HG03378 (cell line): ENCODE data around the gene DDX24.

Experiments used
- ATAC-seq: cut with Tn5 transposase; IDR thresholded peaks from one replicate; pipeline ENCODE4 v1.9.1; 2021; ENCODE audit warnings: mild to moderate bottlenecking, moderate library complexity; ENCODE audit not compliant: unreplicated experiment

The DDX24 gene

DNA sequence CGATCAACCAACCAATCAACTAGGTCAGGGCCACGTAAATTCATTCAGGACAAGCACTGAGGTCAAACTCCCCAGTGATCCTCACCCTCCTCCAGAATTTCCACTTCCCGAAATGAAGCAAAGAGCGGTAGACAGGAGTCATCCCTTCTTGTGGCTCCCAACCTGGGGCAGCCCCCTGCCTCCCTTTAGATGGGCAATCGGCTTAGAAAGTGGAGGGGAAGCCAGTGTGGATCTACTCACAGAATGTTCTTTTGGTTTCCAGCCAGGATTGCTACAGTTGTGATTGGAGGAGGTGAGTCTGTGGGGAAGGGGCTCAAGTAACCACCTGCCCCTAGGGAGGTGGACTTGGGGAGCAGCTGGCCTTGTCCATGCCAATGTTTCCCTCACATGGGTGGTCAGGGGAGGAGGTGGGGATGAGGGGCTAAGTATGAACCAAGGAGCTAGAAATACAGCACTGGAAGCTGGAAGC, 33.6 kb upstream of the DDX24 start:
- no peak for ATAC-seq

DNA sequence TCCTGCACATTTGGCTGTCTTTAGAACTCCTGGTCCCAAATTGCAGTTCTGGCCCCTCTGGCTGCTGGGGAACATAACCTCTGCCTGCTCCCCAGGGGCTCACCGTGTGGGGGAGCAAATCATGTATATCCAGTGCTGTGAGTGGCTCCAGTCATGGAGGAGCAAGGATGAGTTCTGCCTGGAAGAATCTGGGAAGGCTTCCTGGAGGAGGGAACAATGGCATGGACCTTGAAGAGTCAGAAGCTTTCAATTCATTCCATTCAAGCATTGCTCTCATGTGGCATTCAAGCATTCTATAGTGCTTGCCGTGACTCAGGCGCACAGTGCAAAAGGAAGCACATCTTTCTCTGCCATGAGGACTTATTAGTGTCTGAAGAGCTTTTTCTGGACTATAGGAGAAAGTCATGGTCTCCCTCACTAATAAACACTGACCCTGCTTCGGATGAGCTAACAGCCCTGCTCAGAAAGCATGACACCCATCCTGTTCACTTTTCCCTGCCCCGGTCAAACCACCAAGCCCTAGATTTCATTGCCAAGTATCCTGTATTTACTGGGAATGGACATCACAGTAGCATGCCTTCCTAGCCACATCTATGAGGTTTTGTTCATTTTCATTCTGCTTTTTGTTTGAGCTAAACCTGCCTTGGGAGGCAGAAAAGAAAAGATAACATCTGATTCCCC, 33.0 kb upstream of the DDX24 start:
- no peak for ATAC-seq

DNA sequence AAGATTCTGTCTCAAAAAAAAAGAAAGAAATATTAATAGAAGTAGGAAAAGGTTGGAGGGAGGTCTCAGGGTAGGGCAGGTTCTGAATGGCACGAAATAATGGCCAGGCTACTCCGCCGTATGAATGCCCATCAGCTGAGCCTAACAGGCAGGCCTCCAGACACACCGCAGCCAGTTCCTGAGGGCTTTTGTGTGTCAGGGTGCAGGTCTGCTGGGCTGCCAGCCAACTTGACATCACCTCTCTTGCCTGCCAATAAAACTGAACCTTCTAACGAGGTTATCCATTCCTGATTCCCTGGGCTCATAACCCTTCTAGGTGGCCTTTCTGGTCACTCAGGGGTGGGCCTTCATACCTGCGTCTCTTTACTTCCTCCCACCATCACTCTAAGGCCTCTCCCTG, 32.5 kb upstream of the DDX24 start:
- no peak for ATAC-seq

DNA sequence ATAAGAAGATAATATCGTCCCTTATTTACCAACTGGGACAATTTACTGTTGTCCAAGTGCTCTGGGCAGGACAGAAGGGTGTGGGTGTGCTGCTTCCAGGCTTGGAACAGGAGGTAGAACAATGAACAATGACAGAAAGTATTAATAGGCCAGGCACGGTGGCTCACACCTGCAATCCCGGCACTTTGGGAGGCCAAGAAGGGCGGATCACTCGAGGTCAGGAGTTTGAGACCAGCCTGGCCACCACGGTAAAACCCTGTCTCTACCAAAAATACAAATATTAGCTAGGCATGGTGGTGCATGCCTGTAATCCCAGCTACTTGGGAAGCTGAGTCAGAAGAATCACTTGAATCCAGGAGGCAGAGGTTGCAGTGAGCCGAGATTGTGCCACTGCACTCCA, 32.1 kb upstream of the DDX24 start:
- ATAC-seq, result no peak

DNA sequence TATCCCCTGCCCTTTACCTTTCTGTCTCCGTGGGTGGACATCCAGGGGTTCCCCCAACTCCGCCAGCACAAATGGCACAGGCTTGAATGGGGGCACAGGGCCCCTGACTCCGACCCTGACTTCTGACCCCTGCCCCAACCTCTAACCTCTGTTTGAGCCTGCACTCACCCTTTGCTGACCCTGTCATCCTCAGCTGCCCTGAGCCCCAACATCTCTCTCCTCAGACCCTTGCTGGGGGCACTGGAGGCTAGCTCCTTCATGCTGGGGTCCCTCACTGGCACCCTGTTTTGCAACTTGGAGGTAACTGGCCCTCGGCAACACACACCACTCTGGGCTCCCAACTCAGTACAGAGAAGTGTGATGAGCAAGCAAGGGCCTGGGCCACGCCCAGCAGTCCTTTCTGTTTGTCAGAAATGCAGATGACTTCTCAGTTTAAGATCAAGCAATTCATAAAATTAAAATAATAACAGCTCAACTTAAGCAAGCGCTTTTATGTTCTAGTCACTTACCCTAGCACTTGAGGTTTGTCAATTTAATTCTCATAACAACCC, 31.6 kb upstream of the DDX24 start:
- ATAC-seq, result no peak

DNA sequence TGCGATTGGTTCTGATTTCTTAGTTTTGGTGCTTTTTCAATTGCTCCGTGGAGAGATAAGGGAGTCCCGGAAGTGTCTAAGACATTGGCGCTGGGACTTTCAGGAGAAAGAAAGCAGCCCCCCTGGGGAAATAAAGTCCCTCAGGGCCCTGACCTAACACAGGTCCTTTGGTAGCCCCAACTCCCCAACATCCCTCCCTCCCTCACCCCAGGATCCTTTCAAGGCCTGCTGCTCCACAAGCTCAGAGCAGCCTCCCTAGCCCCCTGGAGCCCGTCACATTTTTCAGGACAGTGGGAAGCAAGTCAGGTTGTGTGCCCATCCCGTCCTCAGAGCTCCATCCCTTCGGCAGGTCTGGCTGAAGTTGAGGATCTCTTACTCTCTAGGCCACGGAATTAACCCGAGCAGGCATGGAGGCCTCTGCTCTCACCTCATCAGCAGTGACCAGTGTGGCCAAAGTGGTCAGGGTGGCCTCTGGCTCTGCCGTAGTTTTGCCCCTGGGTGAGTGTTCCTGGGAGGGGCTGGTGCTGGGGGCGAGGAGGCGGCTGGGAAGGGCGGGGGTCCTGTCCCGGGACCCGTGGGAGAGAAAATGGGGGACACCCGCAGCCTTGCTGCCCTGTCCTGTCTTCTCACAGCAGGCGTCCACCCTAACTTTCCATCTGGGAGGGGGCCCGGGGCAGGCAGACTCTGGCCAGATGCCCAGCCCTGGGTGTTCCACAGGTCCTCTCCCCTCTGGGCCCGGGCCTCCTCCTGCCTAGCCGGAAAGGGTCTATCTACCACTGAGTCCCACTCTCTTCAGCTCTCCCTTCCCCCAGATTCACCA, 30.5 kb upstream of the DDX24 start:
- no peak for ATAC-seq

DNA sequence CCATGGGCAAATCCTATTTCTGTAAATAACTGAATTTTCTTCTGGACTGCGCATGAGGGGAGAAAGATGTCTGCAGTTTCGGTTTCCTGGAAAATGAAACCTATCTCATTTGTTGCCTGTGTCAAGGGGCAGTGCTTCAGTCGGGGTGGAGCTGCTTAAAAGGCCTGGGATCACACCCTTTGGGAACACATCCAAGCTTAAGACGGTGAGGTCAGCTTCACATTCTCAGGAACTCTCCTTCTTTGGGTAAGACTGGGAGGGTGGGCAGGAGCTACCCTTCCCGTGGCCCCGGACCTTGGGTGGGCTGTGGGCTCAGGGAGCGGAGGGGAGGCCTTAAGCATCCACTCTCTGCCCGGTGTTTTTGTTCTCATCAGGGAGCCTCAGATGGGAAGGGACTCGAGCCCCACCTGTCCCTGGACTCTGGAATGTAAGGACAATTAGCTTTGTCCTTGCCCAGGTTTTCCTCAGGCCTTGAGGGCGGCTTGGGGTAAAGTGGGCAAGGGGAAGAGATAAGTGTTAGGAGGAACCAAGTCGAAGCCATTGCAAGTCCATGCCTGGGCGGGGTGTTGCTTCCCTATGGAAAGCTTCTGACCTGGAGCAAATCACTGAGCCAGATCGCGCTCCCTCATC, 29.7 kb upstream of the DDX24 start, which contains the start of gene IFI27:
Gene IFI27, plus strand, starts transcription at position 185 of the 630 bp plus-strand sequence.
- no peak for ATAC-seq

DNA sequence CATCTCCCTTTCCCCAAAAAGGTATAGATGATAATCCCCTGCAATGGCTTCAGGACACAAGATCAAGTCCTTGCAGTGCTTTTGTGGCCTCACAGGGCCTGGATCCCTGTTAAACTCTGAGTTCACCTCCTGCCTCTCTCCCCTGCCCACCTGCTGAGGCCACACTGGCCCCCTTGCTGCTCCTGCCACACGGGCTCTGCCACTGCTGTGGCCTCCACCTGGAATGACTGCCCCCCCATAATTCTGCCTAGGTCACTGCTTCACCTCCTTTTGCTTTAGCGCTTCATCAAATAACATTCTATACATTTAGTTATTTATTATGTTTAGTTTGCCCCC, 28.9 kb upstream of the DDX24 start:
- no peak for ATAC-seq

DNA sequence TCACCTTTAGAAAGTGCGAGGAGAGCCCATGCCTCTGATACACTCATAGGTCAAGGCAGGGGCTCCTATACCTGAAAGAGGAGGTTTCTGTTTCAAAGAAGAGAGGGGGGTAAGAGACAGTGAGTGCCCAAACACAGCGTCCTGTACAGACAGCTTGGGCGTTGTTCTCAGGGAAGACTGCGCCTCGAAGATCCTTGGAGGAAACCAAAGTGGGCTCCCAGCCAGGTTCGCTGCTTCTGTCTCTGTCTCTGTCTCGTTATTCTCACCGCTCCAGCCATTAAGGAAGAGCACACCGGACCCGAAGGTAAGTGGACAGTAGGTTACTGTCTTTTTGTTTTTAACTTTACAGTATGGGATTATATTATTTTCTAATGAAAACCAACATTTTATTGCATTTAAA, 23.7 kb upstream of the DDX24 start:
- ATAC-seq, result no peak

DNA sequence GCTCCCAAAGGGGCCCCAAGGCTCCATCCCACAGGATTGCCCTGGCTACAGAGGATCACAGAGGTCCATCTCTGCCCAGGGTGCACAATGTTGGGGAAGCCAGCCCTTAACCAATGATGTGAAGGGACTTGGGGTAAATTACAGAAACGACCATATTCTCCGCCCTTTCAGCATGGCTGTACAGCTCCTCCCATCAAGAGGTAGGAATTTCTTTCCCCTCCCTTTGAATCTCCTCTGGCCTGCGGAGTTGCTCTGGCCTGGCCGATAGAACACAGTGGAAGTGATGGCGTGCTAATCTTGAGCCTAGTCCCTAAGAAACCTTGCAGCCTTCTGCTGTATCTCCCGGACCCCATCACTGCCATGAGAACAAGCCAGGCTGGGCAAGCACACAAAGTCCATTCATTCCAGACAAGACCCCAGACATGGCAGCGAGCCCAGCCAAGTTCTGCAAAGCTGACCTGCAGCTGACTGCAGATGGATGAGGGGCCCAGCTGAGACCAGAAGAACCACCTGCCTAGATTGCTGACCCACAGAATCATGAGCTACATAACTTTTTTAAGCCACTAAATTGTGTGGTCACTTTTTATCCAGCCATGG, 22.6 kb upstream of the DDX24 start:
- no peak for ATAC-seq

DNA sequence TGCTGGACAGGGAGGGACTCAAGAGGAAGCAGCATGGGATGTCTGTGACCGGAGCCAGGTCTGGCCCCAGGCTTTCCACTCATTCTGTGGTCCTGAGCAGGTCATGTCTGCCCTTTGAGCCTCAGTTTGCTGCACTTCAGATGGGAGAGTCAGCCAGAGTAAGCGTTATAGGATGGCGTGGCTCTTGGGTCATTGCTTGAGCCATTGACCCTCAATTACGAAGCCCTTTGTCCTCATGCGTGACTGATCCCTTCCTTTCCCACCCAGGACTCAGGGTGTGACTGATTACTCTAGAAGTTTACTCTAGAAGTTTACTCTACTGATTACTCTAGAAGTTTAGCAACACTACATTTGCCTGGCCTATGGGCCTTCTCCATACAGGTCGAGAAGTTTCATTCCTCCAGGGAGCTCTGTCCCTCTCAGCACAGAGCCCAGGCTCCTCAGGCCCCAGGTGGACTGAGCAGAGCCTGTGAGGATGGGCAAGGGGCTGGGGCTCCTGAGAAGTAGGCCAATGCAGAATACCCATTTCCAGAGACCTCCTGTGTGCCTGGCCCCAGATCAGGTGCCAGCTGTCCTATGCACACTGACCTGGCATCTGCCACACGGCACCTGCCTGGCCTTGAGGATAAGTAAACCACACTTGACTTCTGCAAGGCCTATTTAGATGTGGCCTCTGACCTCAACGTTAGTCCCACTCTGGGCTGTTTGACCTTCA, 21.9 kb upstream of the DDX24 start:
- no peak for ATAC-seq

DNA sequence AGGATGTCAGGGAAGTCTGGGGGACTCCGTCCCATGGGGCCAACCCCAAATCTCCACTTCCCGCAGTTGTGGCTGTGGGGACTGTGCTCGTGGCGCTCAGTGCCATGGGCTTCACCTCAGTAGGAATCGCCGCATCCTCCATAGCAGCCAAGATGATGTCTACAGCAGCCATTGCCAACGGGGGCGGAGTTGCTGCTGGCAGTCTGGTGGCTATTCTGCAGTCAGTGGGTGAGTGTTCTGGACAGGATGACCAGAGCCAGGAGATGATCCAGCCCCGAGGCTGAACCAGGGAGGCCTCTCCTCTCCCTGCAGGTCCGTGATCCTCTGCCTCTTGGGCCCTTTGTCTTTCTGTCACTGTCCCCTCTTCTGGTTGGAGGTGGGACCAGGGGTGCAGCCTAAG, 20.7 kb upstream of the DDX24 start:
- no peak for ATAC-seq

DNA sequence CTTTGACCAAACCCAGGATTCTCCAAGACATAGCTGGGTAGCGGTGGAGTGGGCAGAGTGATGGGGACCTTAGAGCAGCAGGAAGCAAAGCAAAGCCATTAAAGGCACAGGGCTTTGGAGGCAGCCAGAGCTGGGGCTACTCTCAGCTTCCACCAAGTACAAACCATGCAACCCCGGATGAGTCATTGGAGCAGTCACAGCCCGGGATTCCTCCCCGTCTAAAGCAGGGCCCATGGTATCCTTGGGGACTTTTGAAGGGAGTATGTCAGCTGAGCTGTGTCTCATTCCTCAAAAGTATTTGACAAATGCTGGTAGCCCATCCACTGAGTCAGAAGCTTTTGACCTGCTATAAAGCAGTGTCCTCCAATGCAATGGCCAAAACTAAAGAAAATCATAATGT, 19.8 kb upstream of the DDX24 start:
- no peak for ATAC-seq

DNA sequence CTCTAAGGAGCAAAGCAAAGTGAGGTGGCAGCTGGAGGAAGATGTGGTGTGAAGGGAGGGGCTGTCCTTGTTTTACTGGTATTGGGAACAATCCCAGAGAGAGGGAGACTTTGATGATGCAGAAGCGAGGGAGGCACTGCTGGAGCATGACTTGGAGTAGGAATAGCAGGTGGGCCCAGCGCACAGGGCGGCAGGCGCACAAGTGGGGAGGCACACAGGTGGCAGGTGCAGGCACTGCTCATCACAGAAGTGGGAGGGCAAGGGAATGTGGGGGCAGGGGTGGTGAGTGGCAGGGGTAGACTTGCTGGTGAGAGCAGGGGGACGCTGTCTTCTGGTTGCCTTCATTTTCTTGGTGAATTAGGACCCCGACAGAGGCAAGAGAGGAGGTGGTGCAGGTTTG, 18.0 kb upstream of the DDX24 start:
- no peak for ATAC-seq

DNA sequence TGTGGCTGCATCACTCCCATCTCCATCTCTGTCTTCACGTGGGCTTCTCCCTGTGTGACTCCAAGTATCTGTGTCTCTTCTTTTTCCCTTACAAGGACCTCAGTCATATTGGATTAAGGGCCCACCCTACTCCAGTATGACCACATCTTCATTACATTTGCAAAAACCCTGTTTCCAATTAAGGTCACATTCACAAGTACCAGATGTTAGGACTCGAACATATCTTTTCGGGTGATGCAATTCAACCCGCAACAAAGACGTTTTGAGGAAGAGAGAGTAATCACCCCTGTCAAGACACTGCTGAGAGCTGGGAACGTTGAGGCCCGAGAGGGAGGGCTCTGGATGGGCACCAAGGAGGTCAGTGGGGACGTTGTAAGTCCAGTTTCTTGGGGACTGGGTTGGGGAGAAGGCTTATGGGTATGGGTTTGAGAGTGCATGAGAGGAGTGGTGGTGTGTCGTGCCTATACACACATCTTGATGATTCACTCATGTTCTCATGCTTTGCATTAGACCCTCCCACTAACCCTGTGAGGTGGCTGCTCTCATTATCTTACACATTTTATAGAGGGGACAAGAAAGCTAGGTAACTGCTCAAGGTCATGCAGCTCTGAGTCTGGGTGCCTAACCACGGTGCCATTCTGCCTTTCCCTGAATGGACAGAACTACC, 17.5 kb upstream of the DDX24 start:
- ATAC-seq, result no peak

DNA sequence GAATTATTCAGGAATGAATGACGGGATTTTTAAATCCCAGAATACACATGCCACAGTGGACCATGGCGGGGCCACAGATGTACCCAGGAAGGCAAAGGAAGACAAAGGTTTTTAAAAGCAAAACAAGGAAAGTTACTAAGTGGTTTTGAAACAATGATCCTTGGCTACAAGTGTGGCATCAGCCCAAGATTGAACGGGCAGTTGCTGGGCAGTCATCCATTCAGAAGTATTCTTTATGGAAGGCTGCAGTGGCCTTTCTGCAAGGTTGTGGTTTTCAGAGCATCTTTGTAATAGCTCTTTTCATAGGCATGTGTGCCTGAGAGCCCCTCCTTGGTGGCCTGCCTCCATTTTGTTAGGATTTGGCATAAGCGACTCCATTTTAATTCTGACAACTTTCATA, 16.1 kb upstream of the DDX24 start:
- no peak for ATAC-seq

DNA sequence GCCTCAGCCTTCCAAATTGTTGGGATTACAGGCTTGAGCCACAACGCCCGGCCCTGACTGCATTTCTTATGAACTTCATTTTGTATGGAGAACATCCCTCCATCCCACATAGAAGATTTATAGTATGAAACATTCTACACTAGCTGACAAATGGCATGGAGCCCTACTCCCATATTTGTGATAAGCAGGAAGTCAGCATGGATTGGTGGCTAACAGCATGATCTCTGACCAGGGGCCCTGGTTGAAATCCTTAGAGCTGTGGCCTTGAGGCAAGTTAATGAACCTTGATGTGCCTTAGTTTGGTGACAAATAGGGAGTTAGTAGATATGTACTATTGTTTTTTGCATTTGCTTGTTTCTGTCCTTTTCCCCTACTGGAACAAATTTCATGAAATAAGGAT, 12.4 kb upstream of the DDX24 start:
- no peak for ATAC-seq

DNA sequence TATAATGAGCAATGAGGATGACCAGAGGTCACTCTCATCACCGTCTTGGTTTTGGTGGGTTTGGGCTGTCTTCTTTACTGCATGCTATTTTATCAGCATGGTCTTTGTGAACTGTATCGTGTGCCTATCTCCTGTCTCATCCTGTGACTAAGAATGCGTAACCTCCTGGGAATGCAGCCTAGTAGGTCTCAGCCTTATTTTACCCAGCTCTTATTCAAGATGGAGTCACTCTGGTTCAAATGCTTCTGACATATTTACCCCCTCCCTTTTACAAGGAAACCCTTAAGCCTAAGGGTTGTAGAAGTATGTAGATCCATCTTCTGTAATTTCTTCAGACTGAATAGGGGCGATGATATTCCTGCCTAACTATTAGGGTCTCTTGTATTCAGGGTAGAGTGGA, 8.5 kb upstream of the DDX24 start:
- no peak for ATAC-seq

DNA sequence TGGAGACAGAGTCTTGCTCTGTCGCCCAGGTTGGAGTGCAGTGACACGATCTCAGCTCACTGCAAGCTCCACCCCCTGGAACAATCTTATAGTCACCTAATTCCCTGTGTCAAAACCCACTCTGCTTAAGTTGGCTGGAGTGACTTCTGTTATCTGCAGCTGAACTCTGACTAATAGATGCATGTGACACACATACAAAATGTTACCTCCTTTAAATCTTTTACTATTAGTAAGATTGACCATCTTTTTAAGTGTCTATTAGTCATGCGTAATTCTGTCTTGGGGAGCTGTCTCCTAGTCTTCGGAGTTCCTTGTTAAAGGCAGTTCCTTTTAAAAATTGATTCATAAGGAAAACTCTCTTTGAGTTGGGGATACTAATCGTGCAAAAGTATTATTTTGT, 7.5 kb upstream of the DDX24 start:
- ATAC-seq, result no peak

DNA sequence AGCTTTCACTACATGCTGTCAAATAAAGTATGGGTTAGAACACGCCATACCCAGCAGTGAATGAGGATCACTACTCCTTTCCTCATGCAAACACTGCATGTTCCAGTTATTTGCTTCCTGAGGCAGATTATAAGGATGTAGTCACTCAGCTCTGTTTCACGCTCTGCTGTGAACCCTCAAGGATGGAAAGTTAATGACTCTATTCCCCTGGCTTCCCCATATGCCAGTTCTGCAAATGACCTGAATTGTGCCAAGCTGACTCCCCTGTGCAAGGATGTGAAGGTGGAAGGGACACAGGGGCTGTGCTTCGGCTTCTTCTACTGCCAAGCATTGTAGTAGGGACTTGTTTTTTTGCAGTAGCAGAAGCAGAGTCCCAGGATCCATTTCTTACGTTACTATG, 6.9 kb upstream of the DDX24 start:
- no peak for ATAC-seq
